ENCODE results near the gene SGK2. TPM values are rescaled to one million over a fixed set of nuclear protein-coding genes. Genes with fewer than 3 reads are reported as not detected.
A peak's percentile ranks its signal among the peaks of the same experiment; 100 is the strongest.

The SGK2 gene
- total RNA-seq, 2 experiments from 2014 or later = 0.10 TPM; not detected in 1

DNA sequence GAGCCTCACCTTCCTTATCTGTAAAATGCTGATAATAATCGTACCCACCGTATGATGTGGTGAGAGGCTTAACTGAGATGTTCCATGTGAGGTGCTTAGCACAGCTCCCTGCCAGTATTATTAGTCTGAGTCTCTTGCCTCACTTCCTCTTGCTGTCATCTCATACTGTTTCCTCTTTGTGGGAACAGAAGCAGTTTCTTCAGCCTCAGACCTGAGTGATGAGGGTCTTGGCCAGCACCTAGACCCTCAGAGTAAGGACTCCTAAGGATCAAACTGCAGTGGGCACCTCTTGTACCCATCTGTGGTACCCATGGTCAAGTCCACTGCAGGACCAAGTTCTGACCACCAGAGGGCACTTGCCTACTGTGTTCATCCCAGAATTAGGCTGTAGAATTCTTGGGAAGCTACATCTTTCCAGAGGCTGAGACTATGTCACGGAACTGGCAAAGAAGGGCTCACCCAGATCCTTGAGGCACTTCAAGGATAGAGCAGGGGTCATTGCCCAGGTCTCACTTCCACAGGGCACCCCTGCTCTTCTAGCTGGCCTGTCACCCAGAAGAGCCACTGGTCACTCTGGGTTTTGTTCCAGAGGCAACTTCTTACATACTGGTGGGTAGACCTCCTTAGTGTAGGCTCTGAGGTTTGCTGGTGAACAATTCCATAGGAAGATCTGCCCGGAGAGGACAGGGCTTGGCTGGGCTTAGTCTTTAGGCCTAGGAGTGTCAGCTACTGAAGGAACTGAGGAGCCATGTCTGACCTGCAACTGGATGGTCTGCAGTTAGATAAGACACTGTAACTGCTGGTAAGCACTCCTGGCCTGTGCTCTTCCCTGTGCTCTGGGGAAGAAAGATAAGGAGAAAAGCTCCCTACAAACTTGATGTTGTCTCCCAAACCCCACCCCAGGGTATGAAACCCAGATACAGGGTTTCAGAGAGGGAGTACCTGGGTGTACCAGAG, 20.6 kb upstream of the SGK2 start:
- no peaks in the 10 kb centered on the region for H3K4me1 Mint-ChIP-seq (ENCODE audit: low read depth)
- no peaks in the 10 kb centered on the region for H3K9me3 Mint-ChIP-seq (ENCODE audit: insufficient read depth)
- CTCF ChIA-PET = interaction anchor here (0.6 to 2.9 kb wide), 29 partner anchors 9 to 659 kb away, joined by 3 to 39 read pairs (median 5); partner anchors contain the start of genes IFT52 and SGK2
- H3K36me3 Mint-ChIP-seq (ENCODE audit: low read depth) = no peaks in the 10 kb centered on the region
- peak; percentile 59 for DNase-seq
- ATAC-seq = peak; percentile 46
- peak overlapping the region; percentile 25 for H3K27ac Mint-ChIP-seq
- H3K4me3 Mint-ChIP-seq = no peak overlapping the region
- POLR2A ChIA-PET = interaction anchor here (0.6 kb wide), 1 partner anchor 20 kb away, joined by 3 read pairs; no protein-coding TSS in a partner anchor
- H3K27me3 Mint-ChIP-seq (ENCODE audit: low read depth) = no peaks in the 10 kb centered on the region

DNA sequence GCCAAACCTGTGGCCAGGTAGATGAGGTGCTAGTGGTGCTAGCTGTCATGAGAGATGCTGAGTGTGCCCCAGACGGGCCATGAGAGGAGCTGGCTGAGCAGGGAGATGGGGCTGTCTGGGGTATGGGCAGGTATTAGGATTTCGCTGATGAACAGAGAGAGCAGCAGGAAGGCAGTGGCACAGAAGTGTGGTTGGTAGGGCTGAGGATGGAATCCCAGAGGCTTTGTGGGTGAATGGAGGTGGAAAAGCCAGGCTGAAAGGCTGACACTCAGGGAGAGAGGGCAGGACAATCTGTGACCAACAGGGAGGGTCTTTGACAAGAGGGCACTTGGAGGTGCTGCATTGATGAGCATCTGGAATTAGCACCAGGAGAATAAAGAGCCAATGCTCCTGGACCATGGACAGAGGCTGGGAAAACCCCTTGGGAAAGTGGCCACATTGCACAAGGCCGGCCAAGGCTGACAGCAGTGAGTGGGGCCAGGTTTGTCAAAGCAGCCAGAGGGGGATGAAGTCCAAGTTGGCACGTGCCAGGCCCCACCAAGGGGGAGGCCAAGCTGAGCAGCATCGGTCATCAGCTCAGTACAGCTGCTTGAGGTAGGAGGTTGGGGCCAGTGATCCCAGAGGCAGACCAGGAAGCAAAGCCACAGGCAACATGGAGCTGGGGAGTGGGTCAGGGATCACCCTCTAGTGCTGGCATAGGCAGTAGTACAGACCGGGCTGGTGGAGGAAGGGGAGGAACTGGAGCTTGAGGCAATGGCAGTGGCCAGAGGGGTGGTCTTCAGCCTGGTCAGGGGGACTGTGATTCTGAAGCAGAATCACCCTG, 19.7 kb upstream of the SGK2 start:
- Mint-ChIP-seq H3K4me3 (no peak overlapping the region), H3K27me3 (ENCODE audit: low read depth) (no peaks in the 10 kb centered on the region), H3K27ac (peak overlapping the region; percentile 25), H3K36me3 (ENCODE audit: low read depth) (no peaks in the 10 kb centered on the region), H3K9me3 (ENCODE audit: insufficient read depth) (no peaks in the 10 kb centered on the region), H3K4me1 (ENCODE audit: low read depth) (no peaks in the 10 kb centered on the region)
- DNase-seq = no peak
- ATAC-seq = no peak
- CTCF ChIA-PET = interaction anchor here (0.7 to 2.9 kb wide), 23 partner anchors 10 to 651 kb away, joined by 3 to 39 read pairs (median 6); partner anchors contain the start of genes IFT52 and SGK2
- POLR2A ChIA-PET = interaction anchor here (0.7 kb wide), 1 partner anchor 303 kb away, joined by 3 read pairs; no protein-coding TSS in a partner anchor

DNA sequence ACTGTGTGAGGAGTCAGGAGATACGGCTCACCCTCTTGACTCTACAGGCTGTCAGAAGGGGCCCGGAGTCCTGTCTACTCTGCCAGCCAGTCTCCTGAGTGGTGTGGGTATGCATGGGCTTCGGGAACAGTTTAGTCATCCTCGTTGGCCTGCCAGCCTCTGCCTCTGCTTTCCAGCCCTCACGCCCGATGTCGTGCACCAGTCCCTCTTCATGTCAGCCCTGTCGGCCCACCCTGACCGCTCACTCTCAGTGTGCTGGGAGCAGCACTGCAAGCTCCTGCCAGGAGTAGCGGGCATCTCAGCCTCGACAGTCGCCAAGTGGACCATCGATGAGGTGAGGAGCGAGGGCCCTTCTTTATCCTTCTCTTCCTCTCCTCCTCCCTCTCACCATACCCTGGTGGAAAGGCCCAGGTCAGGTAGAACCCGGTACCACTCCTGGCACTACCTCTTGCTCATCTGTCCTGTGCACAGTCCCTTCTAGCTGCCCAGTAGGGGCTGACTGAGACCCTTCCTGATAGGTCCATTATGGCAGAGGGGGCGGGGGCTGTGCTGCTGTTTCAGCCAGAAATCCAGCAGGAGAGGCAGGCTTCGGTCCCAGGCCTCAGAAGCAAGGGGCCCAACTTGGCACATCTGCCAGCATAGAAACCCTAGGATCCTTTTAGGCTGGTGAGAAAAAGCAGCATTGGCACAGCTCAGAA, 18.7 kb upstream of the SGK2 start:
- no peaks in the 10 kb centered on the region for H3K27me3 Mint-ChIP-seq (ENCODE audit: low read depth)
- POLR2A ChIA-PET = interaction anchor here (0.7 kb wide), 1 partner anchor 302 kb away, joined by 3 read pairs; no protein-coding TSS in a partner anchor
- CTCF ChIA-PET = interaction anchor here (1.1 to 2.9 kb wide), 4 partner anchors 11 to 153 kb away, joined by 3 to 39 read pairs (median 18); partner anchors contain the start of gene IFT52
- DNase-seq = no peak
- no peaks in the 10 kb centered on the region for H3K9me3 Mint-ChIP-seq (ENCODE audit: insufficient read depth)
- H3K27ac Mint-ChIP-seq = no peak overlapping the region
- no peaks in the 10 kb centered on the region for H3K4me1 Mint-ChIP-seq (ENCODE audit: low read depth)
- no peak for ATAC-seq
- H3K36me3 Mint-ChIP-seq (ENCODE audit: low read depth) = no peaks in the 10 kb centered on the region
- H3K4me3 Mint-ChIP-seq = no peak overlapping the region

DNA sequence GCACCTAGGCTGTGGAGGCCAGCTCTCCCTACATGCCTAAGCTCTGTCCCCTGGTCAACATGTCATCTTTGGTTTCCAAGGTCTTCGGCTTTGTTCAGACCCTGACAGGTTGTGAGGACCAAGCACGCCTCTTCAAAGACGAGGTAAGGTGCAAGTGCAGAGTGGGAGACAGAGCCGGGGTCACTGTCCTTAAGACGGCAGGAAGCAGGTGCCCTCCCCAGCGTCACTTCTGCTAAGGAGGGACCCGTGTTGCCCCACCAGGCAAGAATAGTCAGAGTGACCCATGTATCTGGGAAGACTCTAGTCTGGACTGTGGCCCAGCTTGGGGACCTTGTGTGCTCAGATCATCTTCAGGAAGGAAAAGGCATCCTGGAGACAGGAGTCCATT, 18.2 kb upstream of the SGK2 start:
- Mint-ChIP-seq H3K36me3 (ENCODE audit: low read depth) (no peaks in the 10 kb centered on the region), H3K27ac (no peak overlapping the region), H3K4me3 (no peak overlapping the region), H3K9me3 (ENCODE audit: insufficient read depth) (no peaks in the 10 kb centered on the region), H3K27me3 (ENCODE audit: low read depth) (no peaks in the 10 kb centered on the region), H3K4me1 (ENCODE audit: low read depth) (no peaks in the 10 kb centered on the region)
- no peak for ATAC-seq
- no peak for DNase-seq
- CTCF ChIA-PET = interaction anchor here (1.1 kb wide), 1 partner anchor 50 kb away, joined by 3 read pairs; the partner anchor contains the start of gene IFT52
- POLR2A ChIA-PET = no interaction called here

DNA sequence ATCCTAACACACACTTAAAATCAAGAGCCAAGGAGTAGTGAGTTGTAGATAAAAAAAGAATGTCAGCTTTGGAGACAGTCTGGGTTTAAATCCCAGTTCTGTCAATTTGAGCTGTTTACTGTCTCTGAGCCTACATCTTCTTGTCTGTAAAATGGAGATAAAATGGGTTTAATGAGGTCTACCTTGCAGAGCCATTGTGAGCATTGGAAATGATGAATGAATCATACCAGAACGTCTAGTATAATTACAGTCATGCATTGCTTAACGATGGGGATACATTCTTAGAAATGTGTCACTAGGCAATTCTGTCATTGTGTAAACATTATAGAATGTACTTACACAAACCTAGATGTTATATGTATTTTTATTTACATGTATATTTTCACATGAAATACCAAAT, 17.6 kb upstream of the SGK2 start:
- Mint-ChIP-seq H3K27me3 (ENCODE audit: low read depth) (no peaks in the 10 kb centered on the region), H3K4me1 (ENCODE audit: low read depth) (no peaks in the 10 kb centered on the region)
- DNase-seq = no peak

DNA sequence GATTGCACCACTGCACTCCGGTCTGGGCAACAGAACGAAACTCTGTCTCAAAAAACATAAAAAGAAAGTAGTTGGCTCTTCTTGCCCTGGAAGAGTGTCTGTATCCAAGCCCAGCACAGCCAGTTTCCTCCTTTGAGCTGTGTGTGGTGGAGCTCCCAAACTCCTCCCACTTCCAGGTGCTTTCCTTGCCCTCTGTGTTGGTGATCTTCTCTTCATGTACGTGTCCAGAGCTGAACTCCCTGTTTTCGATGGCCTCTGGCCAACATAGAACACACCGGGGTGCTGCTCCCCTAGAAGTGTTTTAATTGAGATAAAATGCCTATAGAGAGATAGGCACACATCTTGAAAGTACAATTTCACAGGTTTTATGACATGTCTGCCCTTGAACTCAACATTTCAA, 16.7 kb upstream of the SGK2 start:
- Mint-ChIP-seq H3K27me3 (ENCODE audit: low read depth) (no peaks in the 10 kb centered on the region), H3K36me3 (ENCODE audit: low read depth) (no peaks in the 10 kb centered on the region), H3K9me3 (ENCODE audit: insufficient read depth) (no peaks in the 10 kb centered on the region), H3K4me1 (ENCODE audit: low read depth) (no peaks in the 10 kb centered on the region), H3K4me3 (no peak overlapping the region), H3K27ac (no peak overlapping the region)
- no peak for DNase-seq
- ATAC-seq = no peak
- ChIA-PET POLR2A (no interaction called here), CTCF (interaction anchor here (0.6 to 1.5 kb wide), 4 partner anchors 28 to 1124 kb away, joined by 3 to 4 read pairs (median 3); no protein-coding TSS in a partner anchor)

More for the DNA sequence above, 17.6 kb upstream of the SGK2 start:
- no peaks in the 10 kb centered on the region for H3K36me3 Mint-ChIP-seq (ENCODE audit: low read depth)
- H3K27ac Mint-ChIP-seq = no peak overlapping the region
- no peaks in the 10 kb centered on the region for H3K9me3 Mint-ChIP-seq (ENCODE audit: insufficient read depth)
- no peak for ATAC-seq
- ChIA-PET POLR2A (no interaction called here), CTCF (no interaction called here)
- no peak overlapping the region for H3K4me3 Mint-ChIP-seq

DNA sequence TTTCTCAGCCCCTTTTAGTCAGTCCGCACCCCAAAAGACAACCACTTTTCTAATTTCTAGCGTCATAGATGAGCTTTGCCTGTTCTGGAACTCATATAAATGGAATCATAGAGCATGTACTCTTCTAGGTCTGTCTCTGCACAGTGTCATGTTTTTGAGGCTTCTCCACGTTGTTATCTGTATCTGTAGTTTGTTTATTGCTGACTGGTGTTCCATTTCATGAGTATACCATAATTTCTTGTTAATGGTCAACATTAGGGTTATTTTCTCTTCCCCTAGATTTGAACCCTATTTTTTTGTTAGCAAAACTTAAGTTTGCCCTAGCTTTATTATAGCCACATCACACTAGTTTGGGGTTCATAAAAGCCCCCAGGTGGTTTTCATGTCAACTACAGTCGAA, 16.2 kb upstream of the SGK2 start:
- no peak overlapping the region for H3K4me3 Mint-ChIP-seq
- H3K4me1 Mint-ChIP-seq (ENCODE audit: low read depth) = no peaks in the 10 kb centered on the region
- H3K36me3 Mint-ChIP-seq (ENCODE audit: low read depth) = peaks cover 2% of the 10 kb centered on the region
- H3K27ac Mint-ChIP-seq = no peak overlapping the region
- no peak for ATAC-seq
- ChIA-PET POLR2A (no interaction called here), CTCF (interaction anchor here (0.6 to 1.5 kb wide), 4 partner anchors 28 to 1124 kb away, joined by 3 to 4 read pairs (median 3); no protein-coding TSS in a partner anchor)
- H3K27me3 Mint-ChIP-seq (ENCODE audit: low read depth) = no peaks in the 10 kb centered on the region
- no peaks in the 10 kb centered on the region for H3K9me3 Mint-ChIP-seq (ENCODE audit: insufficient read depth)
- DNase-seq = no peak

DNA sequence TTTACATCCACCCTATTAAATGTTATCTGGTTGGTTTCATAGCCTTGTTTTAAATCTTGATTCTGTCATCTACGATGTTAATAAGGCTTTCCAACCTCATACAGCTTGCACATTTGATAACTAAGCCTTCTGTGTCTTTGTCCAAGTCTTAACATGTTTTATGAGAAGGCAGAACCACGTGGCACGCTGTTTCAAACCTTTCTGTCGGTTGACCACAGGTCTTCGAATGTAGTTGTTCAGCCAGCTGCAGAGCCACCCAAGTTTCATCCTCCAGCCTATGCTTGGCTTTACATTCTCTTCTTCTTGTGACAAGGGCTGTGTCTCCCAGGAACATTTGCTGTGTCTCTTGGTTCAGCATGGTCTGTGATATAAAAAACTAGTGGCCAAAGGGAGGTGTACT, 15.7 kb upstream of the SGK2 start:
- peaks cover 2% of the 10 kb centered on the region for H3K36me3 Mint-ChIP-seq (ENCODE audit: low read depth)
- no peaks in the 10 kb centered on the region for H3K27me3 Mint-ChIP-seq (ENCODE audit: low read depth)
- H3K27ac Mint-ChIP-seq = no peak overlapping the region
- CTCF ChIA-PET = interaction anchor here (1.1 to 1.5 kb wide), 3 partner anchors 29 to 151 kb away, joined by 3 to 4 read pairs (median 3); no protein-coding TSS in a partner anchor
- H3K4me1 Mint-ChIP-seq (ENCODE audit: low read depth) = no peaks in the 10 kb centered on the region
- ATAC-seq (no peak), DNase-seq (no peak)
- H3K9me3 Mint-ChIP-seq (ENCODE audit: insufficient read depth) = no peaks in the 10 kb centered on the region
- POLR2A ChIA-PET = no interaction called here
- H3K4me3 Mint-ChIP-seq = no peak overlapping the region

DNA sequence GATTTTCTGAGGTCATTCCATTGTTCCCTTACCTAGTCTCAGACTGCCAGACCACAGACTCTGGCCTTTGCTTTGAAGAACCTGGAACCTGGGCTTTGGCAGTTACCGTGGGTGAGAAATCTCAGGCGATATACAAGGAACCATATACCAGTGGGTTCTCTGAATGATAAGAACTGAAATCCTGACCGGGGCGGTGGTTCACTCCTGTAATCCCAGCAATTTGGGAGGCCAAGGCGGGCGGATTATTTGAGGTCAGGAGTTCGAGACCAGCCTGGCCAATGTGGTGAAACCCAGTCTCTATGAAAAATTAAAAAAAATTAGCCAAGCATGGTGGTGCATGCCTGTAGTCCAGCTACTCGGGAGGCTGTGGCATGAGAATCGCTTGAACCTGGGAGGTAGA, 14.3 kb upstream of the SGK2 start:
- DNase-seq (no peak), ATAC-seq (no peak)
- CTCF ChIA-PET = no interaction called here
- no peaks in the 10 kb centered on the region for H3K4me1 Mint-ChIP-seq (ENCODE audit: low read depth)
- H3K27ac Mint-ChIP-seq = no peak overlapping the region
- no peaks in the 10 kb centered on the region for H3K27me3 Mint-ChIP-seq (ENCODE audit: low read depth)
- no peaks in the 10 kb centered on the region for H3K9me3 Mint-ChIP-seq (ENCODE audit: insufficient read depth)
- H3K4me3 Mint-ChIP-seq = no peak overlapping the region
- POLR2A ChIA-PET = no interaction called here
- peaks cover 2% of the 10 kb centered on the region for H3K36me3 Mint-ChIP-seq (ENCODE audit: low read depth)

DNA sequence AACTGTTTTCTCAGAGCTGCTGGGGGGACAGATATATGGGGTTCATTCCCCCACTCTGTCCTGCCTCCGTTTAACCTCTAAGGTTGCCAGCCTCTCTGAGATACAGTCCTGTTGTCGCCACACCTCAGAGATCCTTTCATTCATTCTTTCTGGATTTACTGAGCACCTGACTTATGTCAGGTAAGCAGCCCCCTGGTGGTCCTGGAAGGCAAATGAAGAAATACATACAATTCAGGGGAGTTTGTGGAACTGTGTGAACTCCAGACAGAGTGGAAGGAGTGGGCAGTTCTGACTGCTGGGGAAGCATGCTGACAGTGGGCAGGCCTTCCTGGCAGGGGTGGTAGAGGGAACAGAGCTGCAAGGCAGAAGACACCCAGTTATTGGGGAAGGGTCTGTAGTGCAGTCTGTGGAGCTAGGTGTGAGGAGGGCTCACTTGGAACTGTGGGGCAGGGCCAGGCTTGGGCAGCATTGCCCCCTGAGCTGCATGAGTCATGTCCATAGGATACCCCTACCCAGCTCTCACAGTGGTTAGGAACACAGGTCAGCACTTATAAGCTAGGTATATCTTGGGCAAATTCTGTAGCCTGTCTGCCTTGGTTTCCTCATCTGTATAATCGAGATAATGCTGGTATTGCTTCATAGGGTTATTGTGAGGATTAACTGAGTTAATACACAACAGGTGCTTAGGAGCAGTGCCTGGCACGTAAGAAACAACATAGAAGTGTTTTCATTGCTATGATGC, 12.8 kb upstream of the SGK2 start:
- H3K36me3 Mint-ChIP-seq (ENCODE audit: low read depth) = peaks cover 2% of the 10 kb centered on the region
- H3K27ac Mint-ChIP-seq = no peak overlapping the region
- H3K27me3 Mint-ChIP-seq (ENCODE audit: low read depth) = no peaks in the 10 kb centered on the region
- POLR2A ChIA-PET = interaction anchor here (0.7 kb wide), 1 partner anchor 85 kb away, joined by 3 read pairs; no protein-coding TSS in a partner anchor
- CTCF ChIA-PET = no interaction called here
- ATAC-seq (no peak), DNase-seq (no peak)
- H3K4me3 Mint-ChIP-seq = no peak overlapping the region
- no peaks in the 10 kb centered on the region for H3K4me1 Mint-ChIP-seq (ENCODE audit: low read depth)
- no peaks in the 10 kb centered on the region for H3K9me3 Mint-ChIP-seq (ENCODE audit: insufficient read depth)
